Stomach (tissue), 4 donors: ENCODE data around the gene BOD1L1.

Source experiments
- POLR2A ChIP-seq, 4 donors: fragments of 450-650 bp; IDR thresholded peaks; one replicate each; pipeline ENCODE4 v1.6.1; 2016; ENCODE audit warnings: antibody characterized with exemption in 4 of 4, control low read depth in 2 of 4, mild to moderate bottlenecking in 1 of 4, moderate library complexity in 1 of 4
- POLR2AphosphoS5 ChIP-seq, 3 donors: sonication (generic); formaldehyde crosslinking; IDR thresholded peaks; one replicate each; pipeline ENCODE4 v1.6.1; 2016; ENCODE audit warnings: antibody characterized with exemption in 3 of 3
- TF ChIP-seq, protein P1 (sequence below), 7 experiments: fragments of 450-650 bp in 4 of 7; fragments of 200-600 bp in 3 of 7; sonication (generic) in 3 of 7; IDR thresholded peaks; one replicate each; pipeline ENCODE4 v1.5.1; 2016 to 2019; ENCODE audit warnings: antibody characterized with exemption in 7 of 7, control low read depth in 2 of 7, mild to moderate bottlenecking in 1 of 7

DNA sequence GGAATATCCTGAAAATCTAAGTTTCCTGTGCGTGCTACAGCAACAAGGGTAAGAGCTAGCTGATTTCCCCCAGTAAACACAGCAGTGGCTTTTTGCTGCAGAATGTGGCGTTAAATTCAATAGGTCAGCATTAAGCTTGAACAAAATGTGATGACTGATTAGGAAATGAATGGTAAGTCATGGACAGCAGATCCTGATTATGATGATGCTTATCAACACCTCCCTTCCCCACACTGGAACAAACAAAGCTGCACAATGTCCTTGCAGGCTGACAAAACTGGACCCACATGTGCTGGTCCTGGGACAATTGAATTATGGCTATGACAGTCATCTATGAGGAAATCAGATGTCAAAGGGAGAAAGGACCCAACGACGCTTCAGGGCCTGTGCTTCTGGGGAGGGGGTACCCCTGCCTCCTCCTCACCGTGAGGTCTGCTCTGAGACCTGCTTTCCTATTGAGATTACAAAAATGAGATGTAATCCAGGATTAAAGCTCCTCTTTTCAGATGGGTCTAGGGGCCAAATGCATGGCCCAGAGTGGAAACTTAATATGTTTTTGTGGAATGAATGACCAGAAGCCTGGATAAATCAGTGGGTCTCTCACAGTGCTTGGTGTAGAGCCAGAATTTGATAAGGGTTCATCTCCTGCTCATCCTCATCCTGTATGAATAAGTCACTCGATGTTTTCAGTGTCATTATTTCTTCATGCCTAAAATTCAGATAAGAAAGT lies 32.0 kb upstream of the BOD1L1 start:
- TF ChIP-seq POLR2A (IDR thresholded peaks at IDR 0.05) (no peak), POLR2AphosphoS5 (IDR thresholded peaks at IDR 0.05) (no peak)
- TF ChIP-seq, protein P1, sequence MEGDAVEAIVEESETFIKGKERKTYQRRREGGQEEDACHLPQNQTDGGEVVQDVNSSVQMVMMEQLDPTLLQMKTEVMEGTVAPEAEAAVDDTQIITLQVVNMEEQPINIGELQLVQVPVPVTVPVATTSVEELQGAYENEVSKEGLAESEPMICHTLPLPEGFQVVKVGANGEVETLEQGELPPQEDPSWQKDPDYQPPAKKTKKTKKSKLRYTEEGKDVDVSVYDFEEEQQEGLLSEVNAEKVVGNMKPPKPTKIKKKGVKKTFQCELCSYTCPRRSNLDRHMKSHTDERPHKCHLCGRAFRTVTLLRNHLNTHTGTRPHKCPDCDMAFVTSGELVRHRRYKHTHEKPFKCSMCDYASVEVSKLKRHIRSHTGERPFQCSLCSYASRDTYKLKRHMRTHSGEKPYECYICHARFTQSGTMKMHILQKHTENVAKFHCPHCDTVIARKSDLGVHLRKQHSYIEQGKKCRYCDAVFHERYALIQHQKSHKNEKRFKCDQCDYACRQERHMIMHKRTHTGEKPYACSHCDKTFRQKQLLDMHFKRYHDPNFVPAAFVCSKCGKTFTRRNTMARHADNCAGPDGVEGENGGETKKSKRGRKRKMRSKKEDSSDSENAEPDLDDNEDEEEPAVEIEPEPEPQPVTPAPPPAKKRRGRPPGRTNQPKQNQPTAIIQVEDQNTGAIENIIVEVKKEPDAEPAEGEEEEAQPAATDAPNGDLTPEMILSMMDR (IDR thresholded peaks at IDR 0.05), result no peak
